ENCODE data around the gene KLHL26. TPM values are rescaled to one million over a fixed set of nuclear protein-coding genes. Genes with fewer than 3 reads are reported as not detected.

KLHL26 gene
- total and polyA plus RNA-seq, 2 of the 13 experiments (the other 11 are each of a cell fraction or from before 2014, with no cell fraction given): 1.5 to 1.7 TPM

DNA sequence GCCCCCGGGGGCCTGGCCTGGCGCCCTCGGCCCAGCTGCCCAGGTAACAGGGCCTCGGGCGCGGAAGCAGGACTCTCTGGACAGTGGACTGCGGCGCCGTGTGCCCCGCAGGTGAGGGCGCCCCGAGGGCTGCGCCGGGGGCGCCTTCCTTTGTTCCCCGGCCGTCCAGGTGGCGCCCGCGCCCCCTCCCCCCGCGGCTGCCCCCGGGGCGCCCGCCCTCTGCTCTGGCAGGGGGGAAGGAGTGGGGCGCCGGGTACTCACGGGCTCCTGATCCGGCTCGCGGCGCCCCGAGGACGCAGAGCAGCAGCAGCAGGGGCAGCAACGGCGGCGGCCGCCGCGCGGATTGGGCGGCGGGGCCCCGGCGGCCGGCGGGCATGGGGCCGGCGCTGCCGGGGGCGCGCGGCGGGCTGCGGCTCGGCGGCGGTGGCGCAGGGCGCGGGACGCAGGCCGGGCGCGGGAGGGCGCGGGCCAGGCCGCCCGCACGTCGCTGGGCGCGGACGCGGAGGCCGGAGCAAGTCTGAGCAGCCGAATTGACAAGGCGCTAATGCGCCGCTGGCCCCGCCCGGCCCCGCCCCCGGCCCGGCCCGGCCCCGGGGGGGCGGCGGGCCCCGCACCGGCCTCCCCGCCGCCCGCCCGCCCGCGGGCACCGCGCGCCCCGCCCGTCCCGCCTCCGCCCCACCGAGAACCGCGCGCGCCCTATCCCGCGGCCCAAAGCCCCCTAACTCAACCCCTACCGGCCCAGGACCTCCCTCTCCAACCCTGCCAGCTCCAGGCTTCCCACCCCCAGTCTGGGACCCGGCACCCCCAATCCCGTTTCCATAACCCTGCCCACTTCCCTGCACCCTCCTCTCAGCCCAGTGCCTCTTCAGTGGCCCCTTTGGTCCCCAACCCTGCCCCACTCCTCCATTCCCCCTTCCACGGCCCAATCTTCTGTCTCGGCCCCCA, 30.3 kb upstream of the KLHL26 start, which contains the start of gene CRLF1 (continued):
- TF ChIP-seq, protein P1, sequence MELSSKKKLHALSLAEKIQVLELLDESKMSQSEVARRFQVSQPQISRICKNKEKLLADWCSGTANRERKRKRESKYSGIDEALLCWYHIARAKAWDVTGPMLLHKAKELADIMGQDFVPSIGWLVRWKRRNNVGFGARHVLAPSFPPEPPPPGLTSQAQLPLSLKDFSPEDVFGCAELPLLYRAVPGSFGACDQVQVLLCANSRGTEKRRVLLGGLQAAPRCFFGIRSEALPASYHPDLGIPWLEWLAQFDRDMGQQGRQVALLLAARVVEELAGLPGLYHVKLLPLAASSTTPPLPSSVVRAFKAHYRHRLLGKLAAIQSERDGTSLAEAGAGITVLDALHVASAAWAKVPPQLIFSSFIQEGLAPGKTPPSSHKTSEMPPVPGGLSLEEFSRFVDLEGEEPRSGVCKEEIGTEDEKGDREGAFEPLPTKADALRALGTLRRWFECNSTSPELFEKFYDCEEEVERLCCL (CRISPR knock-in tag; IDR thresholded peaks at IDR 0.05; ENCODE audit: borderline replicate concordance): no peak
- TF ChIP-seq TMF1 (CRISPR knock-in tag; IDR thresholded peaks at IDR 0.05; ENCODE audit: low read depth) (0 out of 2 replicates have a peak, but pooled peaks have one; percentile 37), POLR2A (IDR thresholded peaks at IDR 0.05; ENCODE audit: insufficient read depth in 1 of 2, low read depth in 2 of 2, low read length in 2 of 2) (peak in 1 of 2 experiments; percentile 71; a peak in 2 of 4 replicates), NKX3-1 (CRISPR knock-in tag; IDR thresholded peaks at IDR 0.05) (0 out of 2 replicates have a peak, but pooled peaks have one; percentile 35), SKI (IDR thresholded peaks at IDR 0.05; ENCODE audit: partially characterized antibody) (no peak), ZKSCAN8 (CRISPR knock-in tag; IDR thresholded peaks at IDR 0.05; ENCODE audit: borderline replicate concordance) (no peak), NR2F1 (CRISPR knock-in tag; IDR thresholded peaks at IDR 0.05) (no peak), SIN3A (IDR thresholded peaks at IDR 0.05; ENCODE audit: borderline replicate concordance, low read depth, low read length) (peak; percentile 30; the same call in 1 of the 2 replicates)
- TF ChIP-seq, protein P2, sequence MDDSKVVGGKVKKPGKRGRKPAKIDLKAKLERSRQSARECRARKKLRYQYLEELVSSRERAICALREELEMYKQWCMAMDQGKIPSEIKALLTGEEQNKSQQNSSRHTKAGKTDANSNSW (CRISPR knock-in tag; IDR thresholded peaks at IDR 0.05; ENCODE audit: borderline replicate concordance): no peak
- TF ChIP-seq, protein P3, sequence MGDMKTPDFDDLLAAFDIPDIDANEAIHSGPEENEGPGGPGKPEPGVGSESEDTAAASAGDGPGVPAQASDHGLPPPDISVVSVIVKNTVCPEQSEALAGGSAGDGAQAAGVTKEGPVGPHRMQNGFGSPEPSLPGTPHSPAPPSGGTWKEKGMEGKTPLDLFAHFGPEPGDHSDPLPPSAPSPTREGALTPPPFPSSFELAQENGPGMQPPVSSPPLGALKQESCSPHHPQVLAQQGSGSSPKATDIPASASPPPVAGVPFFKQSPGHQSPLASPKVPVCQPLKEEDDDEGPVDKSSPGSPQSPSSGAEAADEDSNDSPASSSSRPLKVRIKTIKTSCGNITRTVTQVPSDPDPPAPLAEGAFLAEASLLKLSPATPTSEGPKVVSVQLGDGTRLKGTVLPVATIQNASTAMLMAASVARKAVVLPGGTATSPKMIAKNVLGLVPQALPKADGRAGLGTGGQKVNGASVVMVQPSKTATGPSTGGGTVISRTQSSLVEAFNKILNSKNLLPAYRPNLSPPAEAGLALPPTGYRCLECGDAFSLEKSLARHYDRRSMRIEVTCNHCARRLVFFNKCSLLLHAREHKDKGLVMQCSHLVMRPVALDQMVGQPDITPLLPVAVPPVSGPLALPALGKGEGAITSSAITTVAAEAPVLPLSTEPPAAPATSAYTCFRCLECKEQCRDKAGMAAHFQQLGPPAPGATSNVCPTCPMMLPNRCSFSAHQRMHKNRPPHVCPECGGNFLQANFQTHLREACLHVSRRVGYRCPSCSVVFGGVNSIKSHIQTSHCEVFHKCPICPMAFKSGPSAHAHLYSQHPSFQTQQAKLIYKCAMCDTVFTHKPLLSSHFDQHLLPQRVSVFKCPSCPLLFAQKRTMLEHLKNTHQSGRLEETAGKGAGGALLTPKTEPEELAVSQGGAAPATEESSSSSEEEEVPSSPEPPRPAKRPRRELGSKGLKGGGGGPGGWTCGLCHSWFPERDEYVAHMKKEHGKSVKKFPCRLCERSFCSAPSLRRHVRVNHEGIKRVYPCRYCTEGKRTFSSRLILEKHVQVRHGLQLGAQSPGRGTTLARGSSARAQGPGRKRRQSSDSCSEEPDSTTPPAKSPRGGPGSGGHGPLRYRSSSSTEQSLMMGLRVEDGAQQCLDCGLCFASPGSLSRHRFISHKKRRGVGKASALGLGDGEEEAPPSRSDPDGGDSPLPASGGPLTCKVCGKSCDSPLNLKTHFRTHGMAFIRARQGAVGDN (CRISPR knock-in tag; IDR thresholded peaks at IDR 0.05): peak; percentile 7; the same call in 1 of the 2 replicates
- TF ChIP-seq, protein P4, sequence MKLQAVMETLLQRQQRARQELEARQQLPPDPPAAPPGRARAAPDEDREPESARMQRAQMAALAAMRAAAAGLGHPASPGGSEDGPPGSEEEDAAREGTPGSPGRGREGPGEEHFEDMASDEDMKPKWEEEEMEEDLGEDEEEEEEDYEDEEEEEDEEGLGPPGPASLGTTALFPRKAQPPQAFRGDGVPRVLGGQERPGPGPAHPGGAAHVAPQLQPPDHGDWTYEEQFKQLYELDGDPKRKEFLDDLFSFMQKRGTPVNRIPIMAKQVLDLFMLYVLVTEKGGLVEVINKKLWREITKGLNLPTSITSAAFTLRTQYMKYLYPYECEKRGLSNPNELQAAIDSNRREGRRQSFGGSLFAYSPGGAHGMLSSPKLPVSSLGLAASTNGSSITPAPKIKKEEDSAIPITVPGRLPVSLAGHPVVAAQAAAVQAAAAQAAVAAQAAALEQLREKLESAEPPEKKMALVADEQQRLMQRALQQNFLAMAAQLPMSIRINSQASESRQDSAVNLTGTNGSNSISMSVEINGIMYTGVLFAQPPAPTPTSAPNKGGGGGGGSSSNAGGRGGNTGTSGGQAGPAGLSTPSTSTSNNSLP (IDR thresholded peaks at IDR 0.05; ENCODE audit: low read depth, low read length): no peak
- TF ChIP-seq, protein P5, sequence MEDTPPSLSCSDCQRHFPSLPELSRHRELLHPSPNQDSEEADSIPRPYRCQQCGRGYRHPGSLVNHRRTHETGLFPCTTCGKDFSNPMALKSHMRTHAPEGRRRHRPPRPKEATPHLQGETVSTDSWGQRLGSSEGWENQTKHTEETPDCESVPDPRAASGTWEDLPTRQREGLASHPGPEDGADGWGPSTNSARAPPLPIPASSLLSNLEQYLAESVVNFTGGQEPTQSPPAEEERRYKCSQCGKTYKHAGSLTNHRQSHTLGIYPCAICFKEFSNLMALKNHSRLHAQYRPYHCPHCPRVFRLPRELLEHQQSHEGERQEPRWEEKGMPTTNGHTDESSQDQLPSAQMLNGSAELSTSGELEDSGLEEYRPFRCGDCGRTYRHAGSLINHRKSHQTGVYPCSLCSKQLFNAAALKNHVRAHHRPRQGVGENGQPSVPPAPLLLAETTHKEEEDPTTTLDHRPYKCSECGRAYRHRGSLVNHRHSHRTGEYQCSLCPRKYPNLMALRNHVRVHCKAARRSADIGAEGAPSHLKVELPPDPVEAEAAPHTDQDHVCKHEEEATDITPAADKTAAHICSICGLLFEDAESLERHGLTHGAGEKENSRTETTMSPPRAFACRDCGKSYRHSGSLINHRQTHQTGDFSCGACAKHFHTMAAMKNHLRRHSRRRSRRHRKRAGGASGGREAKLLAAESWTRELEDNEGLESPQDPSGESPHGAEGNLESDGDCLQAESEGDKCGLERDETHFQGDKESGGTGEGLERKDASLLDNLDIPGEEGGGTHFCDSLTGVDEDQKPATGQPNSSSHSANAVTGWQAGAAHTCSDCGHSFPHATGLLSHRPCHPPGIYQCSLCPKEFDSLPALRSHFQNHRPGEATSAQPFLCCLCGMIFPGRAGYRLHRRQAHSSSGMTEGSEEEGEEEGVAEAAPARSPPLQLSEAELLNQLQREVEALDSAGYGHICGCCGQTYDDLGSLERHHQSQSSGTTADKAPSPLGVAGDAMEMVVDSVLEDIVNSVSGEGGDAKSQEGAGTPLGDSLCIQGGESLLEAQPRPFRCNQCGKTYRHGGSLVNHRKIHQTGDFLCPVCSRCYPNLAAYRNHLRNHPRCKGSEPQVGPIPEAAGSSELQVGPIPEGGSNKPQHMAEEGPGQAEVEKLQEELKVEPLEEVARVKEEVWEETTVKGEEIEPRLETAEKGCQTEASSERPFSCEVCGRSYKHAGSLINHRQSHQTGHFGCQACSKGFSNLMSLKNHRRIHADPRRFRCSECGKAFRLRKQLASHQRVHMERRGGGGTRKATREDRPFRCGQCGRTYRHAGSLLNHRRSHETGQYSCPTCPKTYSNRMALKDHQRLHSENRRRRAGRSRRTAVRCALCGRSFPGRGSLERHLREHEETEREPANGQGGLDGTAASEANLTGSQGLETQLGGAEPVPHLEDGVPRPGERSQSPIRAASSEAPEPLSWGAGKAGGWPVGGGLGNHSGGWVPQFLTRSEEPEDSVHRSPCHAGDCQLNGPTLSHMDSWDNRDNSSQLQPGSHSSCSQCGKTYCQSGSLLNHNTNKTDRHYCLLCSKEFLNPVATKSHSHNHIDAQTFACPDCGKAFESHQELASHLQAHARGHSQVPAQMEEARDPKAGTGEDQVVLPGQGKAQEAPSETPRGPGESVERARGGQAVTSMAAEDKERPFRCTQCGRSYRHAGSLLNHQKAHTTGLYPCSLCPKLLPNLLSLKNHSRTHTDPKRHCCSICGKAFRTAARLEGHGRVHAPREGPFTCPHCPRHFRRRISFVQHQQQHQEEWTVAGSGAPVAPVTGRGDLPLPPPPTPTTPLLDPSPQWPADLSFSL (CRISPR knock-in tag; IDR thresholded peaks at IDR 0.05): no peak
